GM06990 (cell line): Measurements from ENCODE around the gene RAB25.

Source experiments
- DNase-seq: peaks from one replicate; pipeline ENCODE4 v3.0.0-alpha.2; 2011; ENCODE audit not compliant: insufficient read length; ENCODE audit errors: extremely low read depth
- H3K27me3 ChIP-seq: replicated peaks from 2 replicates; pipeline ENCODE4 v1.6.0; 2011; ENCODE audit warnings: low read length; ENCODE audit not compliant: control insufficient read depth, insufficient read depth
- H3K36me3 ChIP-seq: 2 replicates; pipeline ENCODE4 v1.5.1; 2011; ENCODE audit warnings: low read length; ENCODE audit not compliant: control insufficient read depth, insufficient read depth
- H3K4me3 ChIP-seq: replicated peaks from 2 replicates; pipeline ENCODE4 v1.5.1; 2011; ENCODE audit warnings: low read depth, mild to moderate bottlenecking, control low read depth, low read length
- CTCF ChIP-seq: IDR thresholded peaks from 2 replicates; pipeline ENCODE4 v1.5.1; 2011; ENCODE audit warnings: low read length, control low read depth, mild to moderate bottlenecking, inconsistent platforms; ENCODE audit not compliant: insufficient read depth, poor library complexity, severe bottlenecking

Gene RAB25

DNA sequence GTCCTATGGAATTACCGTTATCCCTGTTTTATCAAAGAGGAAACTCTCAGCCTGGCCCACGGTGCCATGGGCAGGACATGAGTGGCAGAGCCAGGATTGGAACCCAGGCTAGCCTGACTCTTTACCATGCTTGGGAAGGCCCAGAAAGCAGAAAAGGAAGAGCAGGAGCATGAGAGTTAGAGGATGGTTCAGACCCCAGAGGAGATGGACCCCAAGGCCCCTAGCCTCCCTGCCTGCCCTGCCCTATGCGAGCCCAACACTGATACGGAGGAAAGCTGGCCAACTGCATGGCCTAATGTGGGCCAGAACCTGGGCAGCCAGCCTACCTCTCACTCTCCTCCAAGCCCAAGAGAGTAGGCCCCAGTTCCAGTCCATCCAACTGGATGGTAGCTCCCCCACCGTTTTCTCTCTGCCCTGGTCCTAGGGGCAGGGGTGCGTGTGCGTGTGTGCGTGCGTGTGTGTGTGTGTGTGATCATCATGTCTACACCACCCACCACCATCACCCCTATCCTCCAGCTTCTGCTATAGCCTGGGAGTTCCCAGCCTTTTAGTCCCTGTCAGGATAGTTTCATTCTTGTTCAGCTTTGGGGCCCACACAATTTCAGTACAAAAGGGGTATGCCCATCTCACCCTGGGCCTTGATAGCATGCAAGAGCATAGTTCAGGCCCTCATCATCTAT lies 36.7 kb downstream of the RAB25 start:
- no peak for TF ChIP-seq CTCF
- Histone ChIP-seq H3K27me3 (no peaks in the 10 kb centered on the region), H3K4me3 (no peak overlapping the region), H3K36me3 (no peaks in the 10 kb centered on the region)
- peak; percentile 54 for DNase-seq

GRCh38 chr1:156098784-156099183 lies 37.8 kb downstream of the RAB25 start:
- H3K4me3 ChIP-seq, result no peak overlapping the region
- no peak for TF ChIP-seq CTCF
- no peaks in the 10 kb centered on the region for H3K36me3 ChIP-seq
- no peaks in the 10 kb centered on the region for H3K27me3 ChIP-seq
- no peak for DNase-seq

DNA sequence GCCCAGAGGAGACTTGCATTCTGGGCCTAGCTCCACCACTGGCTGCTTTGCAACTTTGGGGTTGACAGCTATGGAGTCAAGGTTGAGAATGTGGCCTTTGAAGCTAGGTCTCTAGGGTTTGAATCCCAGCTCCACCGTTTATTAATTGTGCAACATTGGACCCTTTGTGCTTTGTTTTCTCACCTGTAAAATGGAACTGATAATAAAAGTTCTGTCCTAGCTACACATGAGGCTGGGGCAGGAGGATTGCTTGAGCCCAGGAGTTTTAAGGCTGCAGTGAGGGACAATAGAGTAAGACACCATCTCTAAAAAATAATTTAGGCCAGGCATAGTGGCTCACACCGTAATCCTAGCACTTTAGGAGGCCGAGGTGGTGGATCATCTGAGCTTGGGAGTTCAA lies 38.3 kb downstream of the RAB25 start:
- no peak for DNase-seq
- no peaks in the 10 kb centered on the region for H3K27me3 ChIP-seq
- TF ChIP-seq CTCF, result no peak
- no peak overlapping the region for H3K4me3 ChIP-seq
- no peaks in the 10 kb centered on the region for H3K36me3 ChIP-seq

GRCh38 chr1:156100205-156100995 lies 39.4 kb downstream of the RAB25 start:
- Histone ChIP-seq H3K4me3 (no peak overlapping the region), H3K27me3 (no peaks in the 10 kb centered on the region), H3K36me3 (no peaks in the 10 kb centered on the region)
- no peak for DNase-seq
- TF ChIP-seq CTCF, result no peak

DNA sequence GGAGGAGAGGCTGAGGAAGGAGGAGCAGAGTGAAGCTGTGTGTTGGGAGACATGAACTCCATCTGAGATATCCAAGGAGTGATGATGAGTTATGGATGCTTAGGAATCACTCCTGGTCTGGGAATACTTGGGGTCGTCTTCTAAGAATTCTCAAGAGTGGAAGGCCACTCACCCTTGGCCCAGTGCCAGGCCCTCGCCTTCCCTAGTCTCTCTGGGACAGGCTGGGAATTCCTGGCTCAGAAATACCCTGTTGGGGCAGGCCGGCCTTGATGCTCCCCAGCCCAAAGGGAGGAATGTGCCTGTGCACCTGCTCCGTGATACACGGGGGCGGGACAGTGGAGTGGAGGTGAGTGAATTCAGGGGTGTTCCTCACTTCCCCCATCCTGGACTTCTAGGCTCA lies 40.9 kb downstream of the RAB25 start:
- Histone ChIP-seq H3K36me3 (no peaks in the 10 kb centered on the region), H3K4me3 (no peak overlapping the region), H3K27me3 (no peaks in the 10 kb centered on the region)
- no peak for DNase-seq
- no peak for TF ChIP-seq CTCF
